ENCODE results near the gene SIAH3.

DNA sequence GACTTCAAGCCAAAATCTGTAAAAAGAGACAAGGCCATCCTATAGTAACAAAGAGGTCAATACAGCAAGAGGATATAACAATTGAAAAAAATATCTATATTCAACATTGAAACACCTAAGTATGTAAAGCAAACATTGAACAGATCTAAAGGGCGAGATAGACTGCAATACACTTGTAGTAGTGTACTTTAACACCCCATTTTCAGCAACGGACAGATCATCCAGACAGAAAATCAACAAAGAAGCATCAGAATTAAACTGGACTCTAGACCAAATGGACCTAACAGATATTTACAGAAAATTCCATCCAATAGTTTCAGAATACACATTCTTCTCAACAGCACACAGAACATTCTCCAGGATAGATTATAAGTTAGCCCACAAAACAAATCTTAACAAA, 28.7 kb upstream of the SIAH3 start:
- no peak for TF ChIP-seq CTCF (conservative IDR thresholded peaks at IDR 0.05; ENCODE audit: low read depth, low read length)
- no peak for TF ChIP-seq EZH2 (IDR thresholded peaks at IDR 0.05; ENCODE audit: low read length, unreplicated experiment)
- TF ChIP-seq EZH2phosphoT487 (IDR thresholded peaks at IDR 0.05; ENCODE audit: borderline replicate concordance, low read length): no peak

Data from PC-3 (cell line).